ENCODE results near the gene OSBPL5. TPM values are rescaled to one million over a fixed set of nuclear protein-coding genes. Genes with fewer than 3 reads are reported as not detected.

OSBPL5 gene
- total RNA-seq, 1 donor from 2014 or later = 115 TPM

DNA sequence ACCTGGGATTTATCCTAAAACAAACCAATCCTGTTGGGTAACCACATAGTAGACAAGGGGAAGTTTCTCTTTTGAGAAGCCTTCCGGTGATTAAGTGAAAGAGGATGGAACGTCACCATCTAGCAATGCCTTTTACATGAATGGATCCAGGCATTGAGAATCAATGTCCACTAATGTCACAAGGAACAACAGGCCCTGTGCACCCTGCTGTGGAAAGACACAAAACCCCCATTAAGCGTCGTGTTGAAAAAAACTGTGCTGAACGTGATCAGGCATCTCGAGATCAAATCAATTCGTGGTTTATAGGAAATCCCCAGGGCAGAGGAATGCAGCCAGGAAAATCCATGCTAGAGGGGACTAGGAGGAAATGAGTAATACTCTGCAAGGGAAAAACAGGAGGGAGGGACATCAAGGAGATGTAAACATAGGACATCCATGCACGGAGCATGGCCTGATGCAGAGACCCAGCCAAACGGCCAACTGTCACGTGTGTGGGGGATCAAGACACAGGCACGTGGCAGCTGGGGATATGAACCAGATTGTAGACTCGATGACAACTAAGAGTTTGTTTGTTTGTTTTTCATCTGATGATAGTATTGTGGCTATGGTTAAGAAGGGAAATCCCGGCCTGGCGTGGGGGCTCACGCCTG lies 69.3 kb downstream of the OSBPL5 start:
- TF ChIP-seq, protein P1, sequence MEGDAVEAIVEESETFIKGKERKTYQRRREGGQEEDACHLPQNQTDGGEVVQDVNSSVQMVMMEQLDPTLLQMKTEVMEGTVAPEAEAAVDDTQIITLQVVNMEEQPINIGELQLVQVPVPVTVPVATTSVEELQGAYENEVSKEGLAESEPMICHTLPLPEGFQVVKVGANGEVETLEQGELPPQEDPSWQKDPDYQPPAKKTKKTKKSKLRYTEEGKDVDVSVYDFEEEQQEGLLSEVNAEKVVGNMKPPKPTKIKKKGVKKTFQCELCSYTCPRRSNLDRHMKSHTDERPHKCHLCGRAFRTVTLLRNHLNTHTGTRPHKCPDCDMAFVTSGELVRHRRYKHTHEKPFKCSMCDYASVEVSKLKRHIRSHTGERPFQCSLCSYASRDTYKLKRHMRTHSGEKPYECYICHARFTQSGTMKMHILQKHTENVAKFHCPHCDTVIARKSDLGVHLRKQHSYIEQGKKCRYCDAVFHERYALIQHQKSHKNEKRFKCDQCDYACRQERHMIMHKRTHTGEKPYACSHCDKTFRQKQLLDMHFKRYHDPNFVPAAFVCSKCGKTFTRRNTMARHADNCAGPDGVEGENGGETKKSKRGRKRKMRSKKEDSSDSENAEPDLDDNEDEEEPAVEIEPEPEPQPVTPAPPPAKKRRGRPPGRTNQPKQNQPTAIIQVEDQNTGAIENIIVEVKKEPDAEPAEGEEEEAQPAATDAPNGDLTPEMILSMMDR (IDR thresholded peaks at IDR 0.05; ENCODE audit: partially characterized antibody, unreplicated experiment) = no peak
- H3K4me3 Mint-ChIP-seq (ENCODE audit: unreplicated experiment) = no peak overlapping the region
- no peak for DNase-seq
- peaks cover 4% of the 10 kb centered on the region for H3K27me3 Mint-ChIP-seq (ENCODE audit: unreplicated experiment)
- peak overlapping the region; percentile 0 for H3K27ac Mint-ChIP-seq (ENCODE audit: unreplicated experiment)
- peaks cover 8% of the 10 kb centered on the region for H3K9me3 Mint-ChIP-seq (ENCODE audit: unreplicated experiment)
- H3K36me3 Mint-ChIP-seq (ENCODE audit: unreplicated experiment) = peaks cover 4% of the 10 kb centered on the region
- peaks cover 15% of the 10 kb centered on the region for H3K4me1 Mint-ChIP-seq (ENCODE audit: low read depth, unreplicated experiment)

DNA sequence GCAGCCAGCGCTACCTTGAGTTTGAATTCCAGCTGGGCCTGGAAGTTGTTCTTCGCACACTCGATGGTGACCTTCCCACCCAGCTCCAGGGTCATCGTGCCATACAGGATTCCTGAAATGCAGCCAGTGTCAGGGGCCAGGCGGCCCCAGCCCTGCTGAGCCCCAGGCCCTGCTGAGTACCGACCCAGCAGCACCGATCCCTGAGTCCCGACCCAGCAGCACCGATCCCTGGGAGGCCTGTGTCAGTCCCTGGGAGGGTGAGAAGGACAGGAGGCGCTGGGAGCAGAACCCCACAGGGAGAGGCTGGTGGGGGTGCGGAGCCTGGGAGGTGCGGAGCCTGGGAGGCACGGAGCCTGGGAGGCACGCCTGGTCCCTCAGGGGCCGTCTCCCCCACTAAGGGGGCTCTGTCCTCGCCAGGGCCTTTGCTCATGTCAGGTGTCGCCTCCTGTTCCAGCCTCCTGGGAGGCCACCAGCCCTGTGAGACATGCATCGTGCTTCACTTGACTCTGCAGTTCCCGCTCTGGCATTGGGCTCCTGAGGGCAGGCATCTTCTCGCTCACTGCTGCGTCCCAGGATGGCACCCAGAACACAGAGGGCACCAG lies 70.8 kb downstream of the OSBPL5 start:
- H3K27ac Mint-ChIP-seq (ENCODE audit: unreplicated experiment) = no peak overlapping the region
- H3K4me1 Mint-ChIP-seq (ENCODE audit: low read depth, unreplicated experiment) = peaks cover 15% of the 10 kb centered on the region
- H3K4me3 Mint-ChIP-seq (ENCODE audit: unreplicated experiment) = no peak overlapping the region
- TF ChIP-seq, protein P1 (IDR thresholded peaks at IDR 0.05; ENCODE audit: partially characterized antibody, unreplicated experiment) = no peak
- H3K9me3 Mint-ChIP-seq (ENCODE audit: unreplicated experiment) = peaks cover 8% of the 10 kb centered on the region
- peaks cover 4% of the 10 kb centered on the region for H3K36me3 Mint-ChIP-seq (ENCODE audit: unreplicated experiment)
- no peak for DNase-seq
- H3K27me3 Mint-ChIP-seq (ENCODE audit: unreplicated experiment) = peaks cover 4% of the 10 kb centered on the region

DNA sequence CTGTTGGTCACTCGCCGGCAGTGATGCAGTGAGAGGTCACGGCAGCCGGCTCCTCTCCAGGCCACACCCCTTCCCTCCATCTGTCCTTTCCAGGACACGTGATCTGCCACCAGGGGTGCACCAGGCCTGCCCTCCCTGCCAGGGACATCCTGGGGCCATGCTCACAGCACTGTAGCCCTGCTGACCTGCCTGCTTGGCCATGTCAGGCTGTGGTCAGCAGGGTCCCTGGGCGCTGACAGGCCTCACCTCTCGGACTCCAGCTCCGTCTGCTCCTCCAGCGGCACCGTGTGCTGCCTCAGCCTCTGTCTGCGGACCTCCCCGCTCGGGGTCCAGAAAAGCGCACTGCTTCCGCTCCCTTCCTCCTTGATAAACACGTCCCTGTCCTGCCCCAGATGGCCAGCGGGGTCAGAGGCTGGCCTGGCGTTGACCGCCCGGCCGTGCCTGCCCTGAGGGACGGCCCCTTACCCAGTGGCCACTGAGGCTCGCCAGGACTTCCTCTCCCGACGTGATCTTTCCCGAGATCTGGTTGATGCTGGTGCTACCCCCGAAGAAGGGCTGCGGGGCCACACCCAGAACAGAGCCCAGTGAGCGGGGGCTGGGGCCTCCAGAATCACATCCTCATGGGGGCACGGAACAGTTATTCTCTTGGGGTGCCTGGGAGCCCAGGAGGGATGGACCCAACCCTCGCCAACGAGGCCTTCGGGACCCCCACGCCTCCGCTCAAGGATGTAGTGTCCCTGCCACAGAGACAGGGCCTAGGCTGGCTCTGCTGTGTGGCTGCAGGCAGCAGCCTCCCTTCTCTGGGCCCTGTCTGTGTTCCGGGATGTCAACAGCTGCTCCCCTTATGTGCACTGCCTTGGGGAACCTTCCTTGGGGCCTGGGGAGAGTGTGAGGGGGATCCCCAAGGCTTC lies 71.6 kb downstream of the OSBPL5 start:
- DNase-seq = peak; percentile 74
- H3K4me1 Mint-ChIP-seq (ENCODE audit: low read depth, unreplicated experiment) = peaks cover 15% of the 10 kb centered on the region
- H3K36me3 Mint-ChIP-seq (ENCODE audit: unreplicated experiment) = peaks cover 4% of the 10 kb centered on the region
- no peak overlapping the region for H3K4me3 Mint-ChIP-seq (ENCODE audit: unreplicated experiment)
- H3K27ac Mint-ChIP-seq (ENCODE audit: unreplicated experiment) = peak overlapping the region; percentile 89
- H3K9me3 Mint-ChIP-seq (ENCODE audit: unreplicated experiment) = peaks cover 6% of the 10 kb centered on the region
- TF ChIP-seq, protein P1 (IDR thresholded peaks at IDR 0.05; ENCODE audit: partially characterized antibody, unreplicated experiment) = no peak
- peaks cover 4% of the 10 kb centered on the region for H3K27me3 Mint-ChIP-seq (ENCODE audit: unreplicated experiment)

DNA sequence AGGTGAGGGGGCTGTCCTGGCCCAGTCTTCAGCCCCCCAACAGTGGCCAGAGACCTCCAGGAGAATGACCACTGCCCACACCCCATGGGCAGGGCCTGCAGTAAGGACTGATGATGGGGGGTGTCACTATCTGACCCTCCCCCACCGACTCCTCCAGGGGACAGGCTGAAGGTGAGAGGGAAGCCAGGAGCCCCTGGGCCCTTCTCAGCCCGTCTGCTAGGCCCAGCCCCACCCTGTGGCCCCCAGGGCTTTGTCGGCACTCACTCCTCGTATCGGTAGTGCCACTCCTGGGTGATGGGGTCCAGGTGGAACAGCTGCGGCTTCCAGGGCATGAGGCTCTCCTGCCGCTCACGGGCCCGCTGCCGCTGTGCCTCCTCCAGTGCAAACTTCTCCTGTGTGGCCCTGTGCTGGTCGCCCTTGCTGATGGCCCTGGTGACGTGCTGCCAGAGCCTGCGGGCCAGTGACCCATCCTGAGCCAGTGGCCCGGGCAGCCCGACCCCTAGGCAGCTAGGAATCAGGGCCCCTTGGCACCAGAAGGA lies 72.4 kb downstream of the OSBPL5 start:
- H3K36me3 Mint-ChIP-seq (ENCODE audit: unreplicated experiment) = peaks cover 4% of the 10 kb centered on the region
- H3K27me3 Mint-ChIP-seq (ENCODE audit: unreplicated experiment) = peaks cover 4% of the 10 kb centered on the region
- peaks cover 6% of the 10 kb centered on the region for H3K9me3 Mint-ChIP-seq (ENCODE audit: unreplicated experiment)
- H3K4me1 Mint-ChIP-seq (ENCODE audit: low read depth, unreplicated experiment) = peaks cover 15% of the 10 kb centered on the region
- H3K4me3 Mint-ChIP-seq (ENCODE audit: unreplicated experiment) = no peak overlapping the region
- TF ChIP-seq, protein P1 (IDR thresholded peaks at IDR 0.05; ENCODE audit: partially characterized antibody, unreplicated experiment) = no peak
- no peak overlapping the region for H3K27ac Mint-ChIP-seq (ENCODE audit: unreplicated experiment)
- no peak for DNase-seq
